Tibial nerve (tissue), 3 donors: ENCODE data around the gene GNB1L.
"Not testable (repeated sequence)": the region's sequence is repeated elsewhere in the genome, so short reads cannot be mapped to it uniquely, and the experiment has no call there.

Source experiments
- CTCF ChIP-seq, 5 experiments: fragments of 200-600 bp in 3 of 5; fragments of 450-650 bp in 2 of 5; sonication (generic) in 3 of 5; IDR thresholded peaks; one replicate each; pipeline ENCODE4 v1.5.1; 2016 to 2019; ENCODE audit warnings: antibody characterized with exemption in 5 of 5, mild to moderate bottlenecking in 3 of 5, moderate library complexity in 2 of 5
- POLR2A ChIP-seq, 2 donors: fragments of 450-650 bp; IDR thresholded peaks; one replicate each; pipeline ENCODE4 v1.6.1; 2017; ENCODE audit warnings: antibody characterized with exemption in 2 of 2, mild to moderate bottlenecking in 2 of 2, moderate library complexity in 2 of 2

- not testable (repeated sequence) for TF ChIP-seq CTCF, POLR2A (IDR thresholded peaks at IDR 0.05)
These were observed 28.8 kb upstream of the GNB1L start for GRCh38 chr22:19883446-19883845.
